Ecto neural progenitor cell (in vitro differentiated cells): ENCODE measurements around the gene RGS6.

Experiments
- DNase-seq: peaks from one replicate; pipeline ENCODE4 v3.0.0-alpha.2; 2018; ENCODE audit warnings: low spot score

Gene RGS6

DNA sequence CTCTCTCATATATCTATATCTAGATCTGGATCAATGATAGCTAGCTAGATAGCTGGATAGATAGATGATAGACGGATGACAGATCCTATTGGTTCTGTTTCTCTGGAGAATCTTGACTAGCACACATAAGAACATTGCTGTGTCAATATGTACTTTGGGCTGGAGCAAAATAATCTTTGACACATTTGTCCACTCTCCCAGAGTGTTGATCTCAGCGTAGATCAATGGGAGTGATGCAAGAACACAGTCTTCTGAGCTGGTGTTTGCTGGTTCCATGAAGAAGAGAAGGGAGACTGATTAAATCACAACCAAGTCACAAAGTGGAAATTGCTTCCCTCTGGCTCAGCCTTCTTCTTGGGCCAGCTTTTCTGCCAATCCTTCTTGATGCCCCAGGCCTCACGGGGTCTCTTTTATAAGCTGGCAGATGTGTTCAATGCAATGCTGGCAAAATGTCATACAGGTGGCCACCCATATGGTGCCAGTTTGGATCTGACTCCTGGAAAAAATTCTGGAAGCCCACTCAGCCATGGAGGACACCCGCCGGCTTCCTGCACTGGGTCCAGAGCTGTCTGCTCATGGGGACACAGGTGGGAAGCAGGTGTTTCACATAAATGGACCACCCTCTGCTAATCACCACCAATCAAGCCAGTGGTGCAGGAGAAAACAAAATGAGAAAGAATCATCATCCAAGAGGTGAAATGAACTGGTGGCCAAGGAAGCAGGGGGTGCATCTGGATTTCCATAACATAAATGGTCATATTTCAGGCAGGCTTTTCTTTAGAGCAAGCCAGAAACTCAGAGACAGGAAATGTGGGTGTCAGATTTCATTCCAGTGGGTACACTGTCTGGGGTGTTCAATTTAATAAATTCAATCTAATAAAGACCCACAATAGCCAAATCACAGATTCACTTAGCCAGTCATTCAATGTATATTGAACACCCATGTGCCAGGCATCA lies 651.4 kb downstream of the RGS6 start:
- DNase-seq, result no peak

DNA sequence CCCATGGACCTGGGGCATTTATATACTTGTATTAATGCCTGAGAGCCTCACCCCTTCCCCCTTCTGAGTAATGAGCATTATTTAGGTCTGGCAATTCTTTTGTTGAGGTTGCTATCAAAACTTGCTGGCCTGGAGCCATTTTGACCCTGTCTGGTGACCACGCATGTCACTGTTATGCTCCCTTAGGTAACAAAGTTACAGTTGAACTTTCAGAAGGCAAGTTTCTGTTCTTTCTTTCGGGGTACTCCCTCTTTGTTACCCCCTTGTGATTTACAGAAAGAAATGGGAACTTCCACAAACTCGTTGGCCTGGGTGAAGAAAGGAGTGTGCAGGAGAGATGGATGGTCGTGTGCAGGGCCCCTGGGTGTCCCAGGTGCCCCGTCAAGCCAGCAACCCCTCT lies 656.3 kb downstream of the RGS6 start:
- DNase-seq, result no peak

DNA sequence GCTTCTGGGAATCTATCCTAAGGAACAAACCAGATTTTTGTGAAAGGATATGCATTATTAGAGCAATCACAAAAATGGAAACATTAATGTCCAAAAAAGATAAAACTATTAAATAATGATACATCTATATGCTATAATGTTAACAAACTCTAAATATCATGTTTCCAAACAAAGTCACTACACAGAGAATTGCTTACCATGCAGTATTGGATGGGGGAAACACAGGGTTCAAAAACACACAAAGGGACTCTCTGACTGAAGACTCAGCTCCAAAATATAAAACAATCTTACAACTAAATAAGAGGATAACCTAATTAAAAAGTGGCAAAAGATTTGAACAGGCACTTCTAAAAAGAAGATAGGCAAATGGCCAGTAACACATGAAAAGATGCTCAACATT lies 657.4 kb downstream of the RGS6 start:
- no peak for DNase-seq

DNA sequence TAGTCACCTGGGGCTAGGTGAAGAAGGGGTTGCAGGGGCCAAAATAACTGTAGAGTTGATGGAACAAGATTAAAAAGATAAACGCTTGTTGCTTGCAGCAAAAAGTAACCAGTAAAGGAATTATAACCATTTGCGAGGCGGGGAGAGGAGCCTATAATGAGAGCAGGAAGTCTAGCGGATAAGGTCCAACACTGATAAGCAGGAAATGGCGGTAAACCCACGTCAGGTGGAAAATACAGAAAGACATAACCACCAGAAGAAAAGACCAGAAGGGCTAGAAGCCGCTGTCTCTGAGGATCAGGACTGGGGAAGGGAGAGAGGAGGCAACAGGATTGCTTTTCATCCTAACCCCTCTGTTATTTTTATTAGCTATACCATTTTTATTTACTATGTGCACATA lies 658.3 kb downstream of the RGS6 start:
- DNase-seq, result no peak

DNA sequence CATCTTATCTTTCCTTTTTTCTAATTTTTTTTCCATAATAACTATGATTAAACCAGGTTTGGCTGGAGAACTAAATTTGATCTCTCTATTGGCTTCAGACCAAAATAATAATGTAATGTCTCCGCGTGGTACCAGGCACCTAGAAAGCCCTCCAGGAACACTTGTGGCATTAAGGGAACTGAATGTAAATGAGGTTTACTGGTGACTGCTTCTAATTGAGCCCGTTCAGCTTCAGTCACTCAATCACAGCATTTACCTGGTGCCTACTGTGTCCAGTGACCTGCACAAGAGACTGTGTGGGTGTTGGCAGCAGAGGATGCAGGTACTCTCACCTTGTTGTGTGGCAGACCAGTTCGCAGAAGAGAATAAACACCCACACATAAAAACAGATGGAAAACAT lies 659.2 kb downstream of the RGS6 start:
- no peak for DNase-seq

DNA sequence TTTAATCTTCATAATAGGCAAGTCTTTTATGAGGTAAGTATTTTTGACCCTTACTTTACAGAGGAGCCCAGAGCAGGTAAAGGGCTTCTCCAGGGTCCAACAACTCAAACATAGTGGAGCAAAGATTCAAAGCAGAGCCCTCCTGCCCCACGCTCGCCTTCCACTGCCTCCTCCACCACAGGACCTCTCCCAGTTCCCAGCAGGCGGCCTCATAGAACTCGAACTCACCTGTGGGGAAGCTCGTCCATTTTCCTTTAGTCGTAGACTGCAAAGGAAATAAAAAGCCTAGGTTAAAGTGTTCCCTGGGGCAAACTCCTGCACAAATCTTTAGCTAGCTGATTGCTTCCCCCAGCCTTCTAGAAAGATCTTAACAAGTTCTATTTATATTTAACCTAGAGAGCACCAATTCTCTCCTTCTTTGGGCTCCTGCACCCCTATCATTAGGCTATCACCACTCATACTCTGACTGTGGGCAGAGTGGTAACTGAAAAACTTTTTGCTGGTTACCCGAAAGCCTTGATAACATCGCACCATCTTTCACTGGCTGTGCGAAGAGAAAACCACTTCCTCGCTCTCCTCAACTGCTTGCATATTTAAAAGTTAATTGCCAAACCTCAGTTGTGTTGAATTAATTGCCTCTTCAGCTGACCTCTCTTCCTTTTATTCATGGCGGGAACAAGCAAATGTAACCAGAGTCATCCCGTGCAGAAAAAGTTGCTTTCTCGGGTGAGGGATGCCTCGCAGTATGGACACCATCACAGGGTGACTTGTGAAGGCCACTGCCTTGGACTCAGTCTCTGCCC lies 662.1 kb downstream of the RGS6 start:
- no peak for DNase-seq

DNA sequence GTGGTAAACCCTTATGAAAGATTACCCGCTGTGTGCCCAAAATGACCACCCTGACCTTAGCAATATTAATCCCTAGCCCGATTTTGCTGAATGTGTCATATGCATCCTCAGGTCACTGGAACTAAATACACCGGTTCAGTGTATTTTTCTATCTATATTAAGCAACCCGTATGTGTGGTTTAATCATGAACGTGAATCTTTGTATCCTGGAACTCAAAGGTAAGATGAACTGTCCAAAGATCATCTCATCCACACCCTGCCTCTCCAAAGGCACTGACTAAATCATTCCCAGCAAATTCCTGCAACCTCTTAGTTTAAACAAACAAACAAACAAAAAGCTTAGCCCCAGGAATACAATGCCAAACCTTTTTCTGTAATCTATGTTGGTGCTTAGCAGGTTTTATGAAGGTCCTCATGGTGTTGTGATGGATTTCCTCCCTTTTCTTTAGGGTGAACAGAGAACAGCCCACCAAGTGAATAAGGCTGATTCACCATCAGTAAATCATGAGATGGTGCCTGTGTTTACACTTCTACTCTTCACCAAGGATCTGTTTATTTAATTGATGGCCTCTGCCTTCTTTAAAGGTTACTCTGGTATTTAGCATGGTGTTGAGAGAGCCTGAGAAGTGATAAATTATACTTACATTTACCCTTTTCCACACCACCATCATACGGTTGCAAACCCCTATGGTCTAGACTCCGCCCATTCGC lies 663.1 kb downstream of the RGS6 start:
- DNase-seq, result no peak

DNA sequence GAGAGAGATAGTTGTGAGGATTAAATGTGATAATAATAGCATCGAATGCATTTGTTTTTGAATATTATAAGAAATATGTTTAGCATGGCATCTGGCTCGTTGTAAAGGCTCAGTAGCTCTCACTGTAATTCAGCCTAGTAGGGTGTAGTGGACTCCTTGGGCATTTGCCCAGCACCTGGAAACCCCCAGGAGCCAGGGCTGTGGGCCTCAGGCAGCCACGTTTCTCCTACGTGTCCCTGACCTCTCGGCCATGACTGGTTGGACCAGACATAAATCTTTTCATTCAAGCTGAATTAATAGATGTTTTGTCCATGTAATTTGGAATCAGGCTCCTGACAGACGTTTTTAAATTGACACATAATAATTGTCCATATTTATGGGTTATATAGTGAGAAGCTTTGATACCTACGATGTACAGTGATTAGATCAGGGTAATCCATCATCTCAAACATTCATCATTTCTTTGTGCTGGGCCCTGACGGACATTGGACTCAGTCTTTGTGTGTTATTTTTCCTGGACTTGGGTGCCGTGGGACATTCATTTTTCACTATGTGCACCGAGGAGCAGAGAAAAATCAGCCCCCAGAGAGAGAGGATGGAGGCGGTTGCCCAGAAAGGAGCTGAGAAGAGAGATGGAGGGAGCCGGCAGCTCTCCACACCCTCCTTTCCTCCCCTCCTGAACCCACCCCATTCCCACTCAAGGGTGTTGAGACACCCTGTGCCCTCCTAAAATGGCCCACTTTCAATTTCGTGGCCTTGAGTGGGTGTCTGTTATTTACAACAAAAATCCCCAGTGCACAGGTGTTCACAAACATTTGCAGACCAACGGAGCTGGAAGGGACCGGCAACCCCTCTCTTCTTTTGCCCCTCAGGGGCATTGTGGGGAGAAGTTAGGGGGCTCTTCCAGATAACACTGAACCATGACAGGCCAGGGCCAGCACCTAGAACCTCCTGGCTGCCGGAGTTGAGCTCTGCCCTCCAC lies 665.3 kb downstream of the RGS6 start:
- DNase-seq, result no peak

DNA sequence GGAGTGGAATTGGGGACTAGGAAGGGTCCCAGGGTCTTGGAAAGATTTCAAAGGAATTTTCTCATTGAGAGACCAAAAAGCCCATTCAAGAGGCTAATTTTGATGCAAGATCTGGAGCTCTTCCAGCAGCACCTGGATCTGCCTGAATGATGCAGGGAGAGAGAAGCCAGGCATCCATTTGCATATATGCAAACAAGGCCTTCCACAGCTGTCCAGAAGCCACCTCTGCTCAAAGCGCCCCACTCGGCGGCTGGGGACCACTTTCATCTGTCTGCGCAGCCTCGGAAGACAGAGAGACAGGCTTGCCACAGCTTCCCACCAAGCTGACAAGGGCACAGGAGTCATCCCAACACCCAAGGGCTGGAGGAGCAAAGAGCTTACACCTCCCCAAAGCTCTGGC lies 666.1 kb downstream of the RGS6 start:
- no peak for DNase-seq

DNA sequence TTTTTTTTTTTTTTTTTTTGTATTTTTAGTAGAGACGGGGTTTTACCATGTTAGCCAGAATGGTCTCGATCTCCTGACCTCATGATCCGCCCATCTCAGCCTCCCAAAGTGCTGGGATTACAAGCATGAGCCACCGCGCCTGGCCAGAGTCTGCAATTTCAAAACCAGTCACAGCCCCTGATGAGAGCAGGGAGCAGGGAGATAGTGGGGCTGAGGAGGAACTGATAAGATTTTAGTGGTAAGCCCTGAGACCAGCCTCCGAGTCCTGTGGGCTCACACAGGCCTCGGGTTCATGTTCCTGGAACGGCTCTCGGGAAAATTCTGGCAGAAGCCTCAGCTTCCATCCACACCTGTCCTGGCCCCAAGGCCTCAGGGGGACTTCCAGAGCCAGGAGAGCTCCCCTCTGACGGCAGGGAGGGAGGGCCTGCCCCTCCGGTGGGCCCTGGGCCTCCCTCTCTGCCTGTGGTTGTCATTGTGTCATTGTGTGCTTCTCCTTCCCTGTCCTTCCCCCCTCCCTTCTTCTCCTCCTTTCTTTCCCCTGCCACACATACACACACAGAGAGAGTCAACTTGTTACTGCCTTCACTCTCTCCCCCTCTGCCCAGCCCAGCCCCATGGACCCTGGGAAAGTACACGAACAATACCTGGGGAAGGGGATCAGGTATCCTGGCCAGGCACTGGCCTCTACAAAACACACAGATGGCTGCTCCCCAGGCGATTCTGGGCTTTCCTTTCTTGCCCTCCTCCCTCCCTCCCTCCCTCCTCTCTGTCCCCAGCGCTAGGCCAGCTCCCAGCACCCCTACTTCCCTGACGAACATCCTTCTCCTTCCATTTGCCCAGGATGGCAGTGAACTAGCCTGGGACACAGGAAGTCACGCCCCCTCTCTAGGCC lies 667.6 kb downstream of the RGS6 start:
- no peak for DNase-seq

DNA sequence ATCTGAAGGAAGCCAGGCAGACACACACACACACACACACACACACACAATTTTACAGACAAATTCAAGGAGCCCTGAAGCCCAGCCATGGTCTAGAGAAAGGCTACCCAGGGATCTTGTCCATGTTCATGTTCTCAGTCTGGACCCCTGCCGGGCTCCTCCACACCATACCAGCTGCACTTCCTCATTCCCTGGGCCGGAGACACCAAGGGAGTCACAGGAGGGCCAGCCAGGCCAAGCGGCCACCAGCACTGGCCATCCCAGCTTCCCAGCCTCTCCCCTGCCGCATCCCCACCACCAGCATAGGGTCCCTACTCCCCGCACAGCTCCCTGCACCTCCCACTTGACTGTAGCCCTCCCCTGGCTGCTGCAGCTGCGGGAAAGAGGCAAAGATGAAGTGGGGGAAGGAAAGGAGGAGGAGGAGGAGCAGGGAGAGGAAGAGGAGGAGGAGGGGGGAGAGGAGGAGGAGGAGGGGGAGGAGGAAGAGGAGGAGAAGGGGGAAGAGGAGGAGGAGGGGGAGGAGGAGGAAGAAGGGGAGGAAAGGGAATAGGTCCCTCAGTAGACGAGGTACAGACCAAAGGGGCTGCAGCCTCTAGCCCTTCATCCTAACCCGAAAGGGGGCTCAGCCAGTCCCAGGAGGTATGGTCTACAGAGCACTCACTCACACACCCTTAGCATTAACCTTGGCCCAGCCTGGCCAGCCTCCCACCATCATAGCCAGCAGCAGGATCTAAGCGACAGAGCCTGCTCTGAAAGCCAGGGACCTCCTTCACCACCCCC lies 668.5 kb downstream of the RGS6 start:
- no peak for DNase-seq

DNA sequence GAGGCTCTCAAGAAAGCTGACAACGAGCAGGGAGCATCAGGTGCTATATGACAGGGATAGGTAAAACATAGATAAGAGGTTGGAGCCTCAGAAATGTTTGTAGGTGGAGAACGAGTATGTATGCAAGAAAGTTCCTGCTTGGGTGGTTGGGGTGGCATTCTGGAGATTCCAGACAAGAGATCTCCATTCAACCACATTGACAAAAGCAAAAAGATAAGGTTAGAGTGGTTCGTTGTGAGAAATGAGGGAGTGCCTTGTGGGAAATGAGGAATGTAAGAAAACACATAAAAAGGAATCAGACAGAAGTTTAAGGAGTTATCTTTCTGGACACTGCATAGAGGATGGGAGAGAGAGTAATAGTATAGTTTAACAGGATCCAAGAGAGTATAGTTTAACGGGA lies 671.4 kb downstream of the RGS6 start:
- no peak for DNase-seq

DNA sequence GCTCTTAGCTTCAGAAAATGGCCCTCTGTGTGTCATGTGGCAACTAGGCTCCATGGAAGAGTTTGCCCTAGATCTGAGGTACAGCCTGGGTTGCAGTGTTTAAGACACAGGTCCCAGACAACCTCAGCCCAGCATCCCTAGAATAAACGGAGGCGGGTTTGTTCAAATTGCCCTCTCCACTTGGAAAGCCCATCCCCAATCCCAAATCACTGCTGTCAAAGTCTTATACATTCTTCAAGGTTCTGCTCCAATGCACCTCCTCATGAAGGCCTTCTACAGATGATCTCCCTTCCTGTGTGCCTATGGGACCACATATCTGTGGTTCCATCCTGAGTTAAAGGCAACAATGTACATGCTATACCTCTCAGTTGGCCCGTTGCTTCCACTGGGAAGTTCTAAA lies 671.9 kb downstream of the RGS6 start:
- peak; percentile 20 for DNase-seq

DNA sequence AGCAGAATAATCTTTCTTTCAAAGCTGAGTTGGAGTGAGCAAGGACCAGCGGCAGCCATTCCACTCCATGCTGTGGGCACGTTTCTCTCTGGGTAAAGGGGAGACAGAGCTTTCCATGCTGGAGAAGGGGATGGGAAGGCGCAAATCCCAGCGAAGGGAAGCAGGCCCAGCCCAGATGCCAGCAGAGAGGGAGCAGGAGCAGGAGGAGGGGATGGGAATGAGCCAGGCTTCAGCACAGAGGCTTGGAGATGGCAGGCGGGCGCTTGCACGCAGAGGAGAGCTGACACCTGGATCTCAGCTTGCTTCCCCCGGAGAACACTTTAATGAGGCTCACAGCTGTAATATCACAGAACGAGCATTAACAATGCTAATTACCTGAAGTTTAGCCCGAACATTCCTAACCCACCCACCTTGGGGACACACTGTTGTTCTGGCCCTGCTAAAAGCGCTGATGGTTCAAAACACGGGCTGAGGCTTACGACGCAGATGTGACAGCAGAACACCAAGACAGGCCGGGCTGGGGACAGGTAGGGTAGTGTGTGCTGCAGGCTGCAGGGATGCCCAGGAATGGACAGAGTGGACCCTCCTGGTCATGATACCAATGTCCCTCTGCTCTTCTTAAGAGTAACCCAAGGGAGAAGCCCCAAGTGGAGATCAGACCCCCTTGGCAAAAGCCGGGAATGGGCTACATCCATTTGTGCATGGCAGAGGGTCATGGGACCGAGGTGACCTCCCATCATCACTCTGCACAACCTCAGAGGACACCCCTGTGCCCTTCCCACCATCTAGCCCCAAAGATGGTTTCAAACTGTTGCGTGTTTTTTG lies 673.1 kb downstream of the RGS6 start:
- peak; percentile 26 for DNase-seq

DNA sequence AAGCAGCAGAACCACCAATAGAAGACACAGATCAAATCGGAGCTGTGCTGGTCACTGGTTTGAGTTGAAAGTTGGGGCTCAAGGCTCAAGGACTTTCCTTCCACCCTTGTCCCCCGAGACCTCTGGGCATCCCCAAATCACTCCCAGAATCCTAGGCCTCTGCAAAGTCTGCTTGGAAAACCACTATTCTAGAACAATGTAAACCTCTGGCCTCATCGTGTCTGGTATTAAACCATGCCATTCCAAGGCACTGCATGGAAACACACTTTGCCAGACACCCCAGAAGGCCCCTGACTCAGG lies 673.6 kb downstream of the RGS6 start:
- DNase-seq, result peak; percentile 16

DNA sequence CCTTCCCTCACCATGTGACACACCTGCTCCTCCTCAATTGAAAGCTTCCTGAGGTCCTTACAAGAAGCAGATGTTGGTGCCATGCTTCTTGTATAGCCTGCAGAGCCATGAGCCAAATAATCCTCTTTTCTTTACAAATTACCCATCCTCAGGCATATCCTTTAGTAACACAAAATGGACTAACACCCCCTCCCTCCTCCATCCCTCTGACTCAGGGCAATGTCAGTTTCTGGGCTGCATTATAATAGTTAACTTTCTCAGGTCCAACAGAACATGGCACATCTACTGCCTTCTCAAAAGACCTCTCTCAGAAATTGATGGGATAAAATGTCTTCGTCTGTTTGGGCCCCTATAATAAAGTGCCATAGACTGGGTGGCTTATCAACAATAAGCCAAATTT lies 674.6 kb downstream of the RGS6 start:
- DNase-seq, result peak; percentile 3

DNA sequence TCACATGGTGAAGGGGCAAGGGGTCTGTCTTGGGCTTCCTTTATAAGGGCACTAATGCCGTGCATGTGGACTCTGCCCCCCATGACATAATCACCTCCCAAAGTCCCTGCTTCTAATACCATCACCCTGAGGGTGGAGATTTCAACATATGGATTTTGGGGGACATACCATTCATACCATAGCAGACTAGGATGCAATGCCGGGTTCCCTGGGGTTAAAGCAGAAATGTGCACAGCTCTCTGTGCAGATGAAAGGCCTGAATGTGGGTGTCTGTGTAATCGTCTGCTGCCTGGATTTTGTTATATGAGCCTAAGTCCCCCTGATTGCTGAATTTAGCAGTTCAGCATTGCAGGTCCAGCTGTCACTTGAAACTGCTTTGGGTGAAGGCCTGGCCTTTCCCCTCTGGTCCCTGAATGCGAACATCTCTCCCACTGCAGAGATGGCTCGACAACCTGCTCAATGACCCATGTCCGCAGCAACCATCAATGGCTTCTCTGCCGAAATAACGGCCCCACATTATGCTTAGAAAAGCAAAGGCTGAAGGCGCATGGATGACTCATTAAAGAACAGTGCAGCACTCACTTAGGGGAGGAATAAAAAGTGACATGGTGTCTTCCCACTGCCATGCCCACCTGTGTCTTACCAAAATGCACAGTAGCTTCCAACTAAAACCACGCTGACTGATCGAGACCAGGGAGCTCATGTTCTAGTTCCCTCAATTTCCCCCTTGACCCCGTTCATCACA lies 675.3 kb downstream of the RGS6 start:
- DNase-seq, result peak; percentile 33
